A549 (cell line): ENCODE measurements around the gene IGSF22. TPM values are rescaled to one million over a fixed set of nuclear protein-coding genes. Genes with fewer than 3 reads are reported as not detected.
"Not testable (repeated sequence)": the region's sequence is repeated elsewhere in the genome, so short reads cannot be mapped to it uniquely, and the experiment has no call there.

Experiments used
- ATAC-seq, 2 experiments: fragments of 200-7000 bp in 1 of 2; fragments of >200 bp in 1 of 2; cut with Nextera tagmentation in 1 of 2; cut with Tn5 transposase in 1 of 2; 3 replicates each; pipeline versions ENCODE4 v1.8.0 to v1.9.1; 2018 to 2020; ENCODE audit warnings: mild to moderate bottlenecking in 1 of 2, moderate library complexity in 1 of 2
- CTCF ChIA-PET: fragments of 300-600 bp; sonication (Branson Sonifier 250); formaldehyde crosslinking; extraction: SDS; loops from one replicate; lab custom pipeline; 2021; ENCODE audit warnings: antibody characterized with exemption, inconsistent platforms; lab: Yijun Ruan, JAX
- POLR2A ChIA-PET: fragments of 350-600 bp; formaldehyde crosslinking; extraction: SDS; loops from one replicate; lab custom pipeline; 2021; ENCODE audit warnings: antibody characterized with exemption, inconsistent platforms; lab: Yijun Ruan, JAX
- DNase-seq, 2 experiments: peaks; one replicate each; pipeline versions ENCODE4 v3.0.0 to v3.0.0-alpha.2; 2011 to 2016; ENCODE audit warnings: low read depth in 1 of 2, low spot score in 1 of 2
- FAIRE-seq: peaks from 2 replicates; lab custom pipeline; 2011; peaks lifted over from hg19 to GRCh38; lab: Jason Lieb, UNC
- H3K27ac ChIP-seq, 2 experiments: fragments of >200 bp; sonication (Bioruptor Twin); formaldehyde crosslinking; 3 replicates each; pipeline ENCODE4 v1.5.1; 2016 to 2017
- H3K4me1 ChIP-seq: fragments of >200 bp; sonication (Bioruptor Twin); formaldehyde crosslinking; 3 replicates; pipeline ENCODE4 v1.6.1; 2016
- H3K4me2 ChIP-seq: fragments of >200 bp; sonication (Bioruptor Twin); formaldehyde crosslinking; 3 replicates; pipeline ENCODE4 v1.6.1; 2016
- H3K4me3 ChIP-seq: fragments of >200 bp; sonication (Bioruptor Twin); formaldehyde crosslinking; 3 replicates; pipeline ENCODE4 v1.5.1; 2016
- H3K9me3 ChIP-seq: fragments of >200 bp; sonication (Bioruptor Twin); formaldehyde crosslinking; 3 replicates; pipeline ENCODE4 v1.6.1; 2016
- ATOH8 ChIP-seq: fragments of 250-450 bp; sonication (Bioruptor Pico); IDR thresholded peaks from 2 replicates; pipeline ENCODE4 v1.5.0; 2020; ENCODE audit warnings: low read depth, mild to moderate bottlenecking, moderate library complexity
- BHLHE40 ChIP-seq: IDR thresholded peaks from 2 replicates; pipeline ENCODE4 v1.6.1; 2012; ENCODE audit warnings: low read depth, low read length, inconsistent platforms
- CBX2 ChIP-seq: fragments of 200-600 bp; sonication (generic); IDR thresholded peaks from 2 replicates; pipeline ENCODE4 v1.6.1; 2016; ENCODE audit warnings: low read depth, mild to moderate bottlenecking, borderline replicate concordance
- EHF ChIP-seq: fragments of 250-450 bp; sonication (Bioruptor Pico); IDR thresholded peaks from 2 replicates; pipeline ENCODE4 v1.5.0; 2020; ENCODE audit warnings: mild to moderate bottlenecking
- EHMT2 ChIP-seq: fragments of 200-600 bp; sonication (generic); IDR thresholded peaks from 2 replicates; pipeline ENCODE4 v1.6.1; 2016; ENCODE audit warnings: antibody characterized with exemption, low read depth, mild to moderate bottlenecking, moderate library complexity
- EP300 ChIP-seq, 2 experiments: fragments of >200 bp; sonication (Bioruptor Twin); formaldehyde crosslinking; IDR thresholded peaks; 2 replicates in 1 of 2; 3 replicates in 1 of 2; pipeline ENCODE4 v1.6.1; 2016 to 2017
- HDAC2 ChIP-seq: fragments of 200-600 bp; sonication (generic); IDR thresholded peaks from 2 replicates; pipeline ENCODE4 v1.6.1; 2016
- HES2 ChIP-seq: fragments of >200 bp; sonication (Bioruptor Twin); formaldehyde crosslinking; IDR thresholded peaks from 2 replicates; pipeline ENCODE4 v1.6.1; 2016
- HEYL ChIP-seq: fragments of 250-450 bp; sonication (Bioruptor Pico); IDR thresholded peaks from 2 replicates; pipeline ENCODE4 v1.8.0; 2021; ENCODE audit warnings: mild to moderate bottlenecking, moderate library complexity
- HOXA7 ChIP-seq: fragments of 250-450 bp; sonication (Bioruptor Pico); IDR thresholded peaks from 2 replicates; pipeline ENCODE4 v1.5.0; 2020; ENCODE audit warnings: mild to moderate bottlenecking, moderate library complexity
- KDM1A ChIP-seq: fragments of 200-600 bp; sonication (generic); IDR thresholded peaks from 2 replicates; pipeline ENCODE4 v1.6.1; 2016; ENCODE audit warnings: low read depth, mild to moderate bottlenecking
- MAFK ChIP-seq: fragments of 450-650 bp; IDR thresholded peaks from 2 replicates; pipeline ENCODE4 v1.6.1; 2014; ENCODE audit not compliant: partially characterized antibody
- PHF8 ChIP-seq: fragments of 200-600 bp; sonication (generic); IDR thresholded peaks from 2 replicates; pipeline ENCODE4 v1.6.1; 2016; ENCODE audit warnings: low read depth, mild to moderate bottlenecking, antibody characterized with exemption, moderate library complexity, borderline replicate concordance
- POLR2A ChIP-seq: IDR thresholded peaks from 2 replicates; pipeline ENCODE4 v1.6.1; 2012; ENCODE audit warnings: mild to moderate bottlenecking, low read length
- POLR2AphosphoS2 ChIP-seq: conservative IDR thresholded peaks from 2 replicates; pipeline ENCODE4 v1.6.1; 2012; ENCODE audit warnings: low read length, improper control_type of control experiment, inconsistent platforms
- RNF2 ChIP-seq: fragments of 200-600 bp; sonication (generic); IDR thresholded peaks from 2 replicates; pipeline ENCODE4 v1.6.1; 2016; ENCODE audit warnings: low read depth, mild to moderate bottlenecking, antibody characterized with exemption, moderate library complexity, borderline replicate concordance
- SMC3 ChIP-seq: fragments of >200 bp; sonication (Bioruptor Twin); formaldehyde crosslinking; IDR thresholded peaks from 3 replicates; pipeline ENCODE4 v1.6.1; 2018; ENCODE audit warnings: inconsistent platforms
- TP53 ChIP-seq: fragments of 250-450 bp; sonication (Bioruptor Pico); IDR thresholded peaks from 2 replicates; pipeline ENCODE4 v1.5.0; 2021; ENCODE audit warnings: mild to moderate bottlenecking, moderate library complexity
- USF2 ChIP-seq: fragments of 450-650 bp; IDR thresholded peaks from 2 replicates; pipeline ENCODE4 v1.6.1; 2014; ENCODE audit warnings: antibody characterized with exemption
- ZC3H11A ChIP-seq: fragments of 450-650 bp; IDR thresholded peaks from 2 replicates; pipeline ENCODE4 v1.6.1; 2014; ENCODE audit warnings: antibody characterized with exemption, mild to moderate bottlenecking
- ZFP36 ChIP-seq: fragments of 450-650 bp; IDR thresholded peaks from 2 replicates; pipeline ENCODE4 v1.6.1; 2014; ENCODE audit warnings: borderline replicate concordance; ENCODE audit not compliant: partially characterized antibody
- ZSCAN20 ChIP-seq: fragments of 250-450 bp; sonication (Bioruptor Pico); IDR thresholded peaks from 2 replicates; pipeline ENCODE4 v1.8.0; 2022; ENCODE audit warnings: mild to moderate bottlenecking, moderate library complexity
- WGBS: methylation state at CpG from one replicate; pipeline ENCODE4 v1.1.6; 2017; ENCODE audit errors: missing lambda C conversion rate; 5-methylcytosine and 5-hydroxymethylcytosine counted together
- polyA plus RNA-seq, 4 experiments: library from polyadenylated mRNA; depleted of rRNA in 3 of 4; stranded (reverse); fragments of >200 nt; fragmentation: RNase III in 1 of 4; extraction: RNeasy Plus Mini Kit Qiagen cat#74134 plus additional on column Dnase treatment in 1 of 4; gene quantifications; 2 replicates in 3 of 4; 3 replicates in 1 of 4; pipeline ENCODE4 v1.2.3, GENCODE V29; 2011 to 2017

Gene IGSF22
- polyA plus RNA-seq, 2 of the 4 experiments (the other 2 are of a cell fraction) = 0.06 TPM; not detected in 1

GRCh38 chr11:18671246-18671645, 54.7 kb downstream of the IGSF22 start:
- Histone ChIP-seq H3K4me2 (no peak overlapping the region), H3K4me3 (no peak overlapping the region), H3K9me3 (no peaks in the 10 kb centered on the region), H3K27ac (no peak overlapping the region), H3K4me1 (peaks cover 7% of the 10 kb centered on the region; the same call in 2 of the 3 replicates)
- 55% methylated on average over 2 of the region's 2 CpGs for WGBS
- ChIA-PET CTCF (interaction anchor here (0.9 kb wide), 1 partner anchor 38 kb away, joined by 3 read pairs; the partner anchor contains the start of gene SPTY2D1), POLR2A (no interaction called here)
- no peak for DNase-seq
- no peak for FAIRE-seq
- no peak for ATAC-seq
- TF ChIP-seq KDM1A = no peak
- TF ChIP-seq HEYL (CRISPR knock-in tag) = no peak
- TF ChIP-seq PHF8 = no peak
- no peak for TF ChIP-seq RNF2
- no peak for TF ChIP-seq POLR2AphosphoS2
- no peak for TF ChIP-seq HES2

- no peak overlapping the region for H3K4me2 ChIP-seq
- POLR2A ChIA-PET = no interaction called here
- no peak for TF ChIP-seq POLR2AphosphoS2
- no peak for TF ChIP-seq POLR2A
- no peak for TF ChIP-seq ZSCAN20 (CRISPR knock-in tag)
- TF ChIP-seq ZC3H11A = no peak
- no peak for TF ChIP-seq HDAC2
- TF ChIP-seq EP300 (IDR thresholded peaks at IDR 0.05) = 0 out of 5 replicates have a peak, but pooled peaks of 1 of the 2 experiments have one; percentile 11
- TF ChIP-seq MAFK = no peak
- TF ChIP-seq, all 56 proteins: peak for 1
- ATAC-seq (no peak), FAIRE-seq (no peak), DNase-seq (no peak)
- H3K4me3 ChIP-seq = no peak overlapping the region
- H3K4me1 ChIP-seq = peaks cover 7% of the 10 kb centered on the region; the same call in 2 of the 3 replicates
- 79% methylated on average over 4 of the region's 4 CpGs for WGBS
- CTCF ChIA-PET = interaction anchor here (0.9 to 1.3 kb wide), 2 partner anchors 21 to 52 kb away, joined by 3 to 4 read pairs; no protein-coding TSS in a partner anchor
- no peaks in the 10 kb centered on the region for H3K9me3 ChIP-seq
- H3K27ac ChIP-seq = no peak overlapping the region
Observed at GRCh38 chr11:18669711-18670110, 56.3 kb downstream of the IGSF22 start.

- ChIA-PET POLR2A (no interaction called here), CTCF (interaction anchor here (0.9 to 1.3 kb wide), 2 partner anchors 21 to 53 kb away, joined by 3 to 4 read pairs; no protein-coding TSS in a partner anchor)
- TF ChIP-seq CBX2 (no peak), MAFK (no peak)
- 53% methylated on average over 1 of the region's 2 CpGs for WGBS
- no peak overlapping the region for H3K4me2 ChIP-seq
- H3K4me1 ChIP-seq = peaks cover 7% of the 10 kb centered on the region; the same call in 2 of the 3 replicates
- no peak overlapping the region for H3K27ac ChIP-seq
- ATAC-seq (no peak), FAIRE-seq (no peak), DNase-seq (no peak)
- H3K9me3 ChIP-seq = no peaks in the 10 kb centered on the region
- no peak overlapping the region for H3K4me3 ChIP-seq
Observed at GRCh38 chr11:18669219-18669596, 56.8 kb downstream of the IGSF22 start.

GRCh38 chr11:18668131-18668530, 57.9 kb downstream of the IGSF22 start:
- Histone ChIP-seq H3K9me3 (no peaks in the 10 kb centered on the region), H3K4me1 (peaks cover 7% of the 10 kb centered on the region; the same call in 2 of the 3 replicates), H3K4me3 (no peak overlapping the region), H3K4me2 (no peak overlapping the region), H3K27ac (no peak overlapping the region)
- ATAC-seq (no peak), DNase-seq (no peak), FAIRE-seq (no peak)
- ChIA-PET POLR2A (no interaction called here), CTCF (no interaction called here)
- WGBS = 87% methylated on average over 4 of the region's 4 CpGs
- TF ChIP-seq BHLHE40 (no peak), EHF (CRISPR knock-in tag) (no peak), USF2 (no peak), TP53 (CRISPR knock-in tag) (no peak), KDM1A (no peak), EHMT2 (no peak), SMC3 (no peak), ATOH8 (CRISPR knock-in tag) (no peak), HOXA7 (CRISPR knock-in tag) (no peak), ZFP36 (no peak)

GRCh38 chr11:18665353-18665872, 60.6 kb downstream of the IGSF22 start:
- H3K27ac ChIP-seq, H3K4me3 ChIP-seq, H3K9me3 ChIP-seq, CTCF ChIA-PET, FAIRE-seq, POLR2A ChIA-PET, DNase-seq, ATAC-seq, H3K4me1 ChIP-seq, H3K4me2 ChIP-seq: not testable (repeated sequence)
- WGBS = 80% methylated on average over 10 of the region's 10 CpGs
